ENCODE data around the gene EBLN1. TPM values are rescaled to one million over a fixed set of nuclear protein-coding genes. Genes with fewer than 3 reads are reported as not detected.

The EBLN1 gene
- total RNA-seq: not detected in 2 replicates
- long read RNA-seq: 0 reads

GRCh38 chr10:22217842-22218241 lies at the start of gene EBLN1:
Gene EBLN1, minus strand, starts transcription at chr10:22218015. Its CDS starts 8,032 bp downstream, at chr10:22209983.
- TF ChIP-seq CTCF (IDR thresholded peaks at IDR 0.05): no peak
- H3K36me3 Mint-ChIP-seq (ENCODE audit: unreplicated experiment): no peaks in the 10 kb centered on the region
- H3K4me1 Mint-ChIP-seq (ENCODE audit: unreplicated experiment): no peaks in the 10 kb centered on the region
- H3K27ac Mint-ChIP-seq (ENCODE audit: unreplicated experiment): no peak within 1 kb of the TSS
- no peaks in the 10 kb centered on the region for H3K27me3 Mint-ChIP-seq (ENCODE audit: unreplicated experiment)
- no peak for DNase-seq (ENCODE audit: extremely low spot score, unreplicated experiment)
- peaks cover under 1% of the 10 kb centered on the region for H3K9me3 Mint-ChIP-seq (ENCODE audit: unreplicated experiment)
- H3K4me3 Mint-ChIP-seq (ENCODE audit: unreplicated experiment): no peak within 1 kb of the TSS

GRCh38 chr10:22265839-22266537 lies 48.2 kb upstream of the EBLN1 start:
- H3K36me3 Mint-ChIP-seq (ENCODE audit: unreplicated experiment): no peaks in the 10 kb centered on the region

DNA sequence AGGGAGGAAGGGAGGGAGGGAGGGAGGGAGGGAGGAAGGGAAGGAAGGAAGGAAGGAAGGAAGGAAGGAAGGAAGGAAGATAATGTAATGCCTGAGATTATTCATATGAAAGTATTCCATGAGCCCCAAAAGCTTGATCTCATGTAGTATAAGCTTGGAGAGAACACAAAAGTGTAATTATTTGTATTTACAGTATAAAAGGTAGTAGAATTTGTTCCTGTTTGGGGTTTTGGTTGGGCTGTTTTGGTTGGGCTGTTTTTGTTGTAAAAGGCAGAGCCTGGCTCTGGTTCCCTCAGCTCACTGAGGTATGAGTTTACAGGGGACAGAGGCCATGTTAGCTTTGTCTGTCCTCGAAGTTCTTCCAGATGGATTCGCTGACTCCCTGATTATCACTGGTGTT lies 45.3 kb upstream of the EBLN1 start:
- no peaks in the 10 kb centered on the region for H3K9me3 Mint-ChIP-seq (ENCODE audit: unreplicated experiment)
- H3K4me3 Mint-ChIP-seq (ENCODE audit: unreplicated experiment): no peak overlapping the region
- peaks cover 61% of the 10 kb centered on the region for H3K27me3 Mint-ChIP-seq (ENCODE audit: unreplicated experiment)
- H3K4me1 Mint-ChIP-seq (ENCODE audit: unreplicated experiment): no peaks in the 10 kb centered on the region
- H3K27ac Mint-ChIP-seq (ENCODE audit: unreplicated experiment): no peak overlapping the region
- DNase-seq (ENCODE audit: extremely low spot score, unreplicated experiment): no peak
- no peak for TF ChIP-seq CTCF (IDR thresholded peaks at IDR 0.05)
- H3K36me3 Mint-ChIP-seq (ENCODE audit: unreplicated experiment): no peaks in the 10 kb centered on the region

More at GRCh38 chr10:22265839-22266537, 48.2 kb upstream of the EBLN1 start:
- no peak overlapping the region for H3K4me3 Mint-ChIP-seq (ENCODE audit: unreplicated experiment)
- no peak for TF ChIP-seq CTCF (IDR thresholded peaks at IDR 0.05)
- peaks cover 37% of the 10 kb centered on the region for H3K27me3 Mint-ChIP-seq (ENCODE audit: unreplicated experiment)
- no peak overlapping the region for H3K27ac Mint-ChIP-seq (ENCODE audit: unreplicated experiment)
- DNase-seq (ENCODE audit: extremely low spot score, unreplicated experiment): no peak
- H3K9me3 Mint-ChIP-seq (ENCODE audit: unreplicated experiment): no peaks in the 10 kb centered on the region
- H3K4me1 Mint-ChIP-seq (ENCODE audit: unreplicated experiment): no peaks in the 10 kb centered on the region

DNA sequence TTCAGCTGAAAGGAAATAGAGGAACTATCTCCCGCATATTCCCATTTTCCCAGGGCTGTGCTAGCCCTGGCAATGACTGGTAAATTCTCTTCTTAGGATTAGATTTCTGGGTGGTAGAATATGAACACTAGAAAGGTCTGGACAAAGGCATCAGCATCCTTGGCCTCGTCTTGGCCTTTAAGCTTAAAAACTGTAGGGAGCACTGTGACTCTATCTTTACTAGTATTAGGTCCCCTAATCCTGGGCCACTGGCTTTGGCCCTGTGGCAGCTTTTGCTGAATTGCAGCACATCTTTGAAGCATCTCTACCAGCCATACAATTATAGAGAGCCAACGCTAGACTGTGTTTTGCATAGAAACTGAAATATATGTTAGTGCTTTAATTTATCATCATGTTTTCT lies 41.5 kb upstream of the EBLN1 start:
- no peak for DNase-seq (ENCODE audit: extremely low spot score, unreplicated experiment)
- no peaks in the 10 kb centered on the region for H3K4me1 Mint-ChIP-seq (ENCODE audit: unreplicated experiment)
- peaks cover 65% of the 10 kb centered on the region for H3K27me3 Mint-ChIP-seq (ENCODE audit: unreplicated experiment)

More for the DNA sequence above, 41.5 kb upstream of the EBLN1 start:
- no peaks in the 10 kb centered on the region for H3K36me3 Mint-ChIP-seq (ENCODE audit: unreplicated experiment)
- H3K4me3 Mint-ChIP-seq (ENCODE audit: unreplicated experiment): no peak overlapping the region
- TF ChIP-seq CTCF (IDR thresholded peaks at IDR 0.05): peak; percentile 27
- no peaks in the 10 kb centered on the region for H3K9me3 Mint-ChIP-seq (ENCODE audit: unreplicated experiment)
- H3K27ac Mint-ChIP-seq (ENCODE audit: unreplicated experiment): no peak overlapping the region
